ENCODE results near the gene MYOG.

Gene MYOG

DNA sequence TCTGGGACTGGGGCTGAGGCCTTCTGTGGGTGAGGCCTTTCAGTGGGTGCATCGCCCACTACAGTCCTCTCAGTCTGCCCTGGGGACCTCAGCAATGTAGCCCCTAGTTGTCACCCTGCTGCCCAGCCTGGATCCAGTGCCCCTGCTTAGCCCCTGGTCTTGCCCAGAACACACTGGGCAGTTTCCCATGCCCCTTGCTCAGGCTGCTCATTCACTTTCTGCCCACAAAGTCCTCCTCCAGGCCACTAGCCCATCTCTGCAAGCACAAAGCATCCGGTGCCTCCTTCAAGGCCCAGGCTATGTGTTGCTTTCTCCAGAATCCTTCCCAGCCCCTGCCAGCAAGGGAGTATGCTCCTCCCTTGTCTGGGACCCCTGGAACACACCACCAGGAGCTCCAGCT lies 36.3 kb upstream of the MYOG start:
- no peak overlapping the region for H3K4me3 ChIP-seq (ENCODE audit: low read depth, low read length)
- TF ChIP-seq, protein P1, sequence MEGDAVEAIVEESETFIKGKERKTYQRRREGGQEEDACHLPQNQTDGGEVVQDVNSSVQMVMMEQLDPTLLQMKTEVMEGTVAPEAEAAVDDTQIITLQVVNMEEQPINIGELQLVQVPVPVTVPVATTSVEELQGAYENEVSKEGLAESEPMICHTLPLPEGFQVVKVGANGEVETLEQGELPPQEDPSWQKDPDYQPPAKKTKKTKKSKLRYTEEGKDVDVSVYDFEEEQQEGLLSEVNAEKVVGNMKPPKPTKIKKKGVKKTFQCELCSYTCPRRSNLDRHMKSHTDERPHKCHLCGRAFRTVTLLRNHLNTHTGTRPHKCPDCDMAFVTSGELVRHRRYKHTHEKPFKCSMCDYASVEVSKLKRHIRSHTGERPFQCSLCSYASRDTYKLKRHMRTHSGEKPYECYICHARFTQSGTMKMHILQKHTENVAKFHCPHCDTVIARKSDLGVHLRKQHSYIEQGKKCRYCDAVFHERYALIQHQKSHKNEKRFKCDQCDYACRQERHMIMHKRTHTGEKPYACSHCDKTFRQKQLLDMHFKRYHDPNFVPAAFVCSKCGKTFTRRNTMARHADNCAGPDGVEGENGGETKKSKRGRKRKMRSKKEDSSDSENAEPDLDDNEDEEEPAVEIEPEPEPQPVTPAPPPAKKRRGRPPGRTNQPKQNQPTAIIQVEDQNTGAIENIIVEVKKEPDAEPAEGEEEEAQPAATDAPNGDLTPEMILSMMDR (IDR thresholded peaks at IDR 0.05; ENCODE audit: low read depth, low read length): no peak

GRCh38 chr1:203121186-203122015 lies 35.6 kb upstream of the MYOG start:
- TF ChIP-seq, protein P1 (IDR thresholded peaks at IDR 0.05; ENCODE audit: low read depth, low read length): no peak

GRCh38 chr1:203120325-203121153 lies 34.7 kb upstream of the MYOG start:
- TF ChIP-seq, protein P1 (IDR thresholded peaks at IDR 0.05; ENCODE audit: low read depth, low read length): no peak
- H3K4me3 ChIP-seq (ENCODE audit: low read depth, low read length): no peak overlapping the region

More at GRCh38 chr1:203121186-203122015, 35.6 kb upstream of the MYOG start:
- no peak overlapping the region for H3K4me3 ChIP-seq (ENCODE audit: low read depth, low read length)

DNA sequence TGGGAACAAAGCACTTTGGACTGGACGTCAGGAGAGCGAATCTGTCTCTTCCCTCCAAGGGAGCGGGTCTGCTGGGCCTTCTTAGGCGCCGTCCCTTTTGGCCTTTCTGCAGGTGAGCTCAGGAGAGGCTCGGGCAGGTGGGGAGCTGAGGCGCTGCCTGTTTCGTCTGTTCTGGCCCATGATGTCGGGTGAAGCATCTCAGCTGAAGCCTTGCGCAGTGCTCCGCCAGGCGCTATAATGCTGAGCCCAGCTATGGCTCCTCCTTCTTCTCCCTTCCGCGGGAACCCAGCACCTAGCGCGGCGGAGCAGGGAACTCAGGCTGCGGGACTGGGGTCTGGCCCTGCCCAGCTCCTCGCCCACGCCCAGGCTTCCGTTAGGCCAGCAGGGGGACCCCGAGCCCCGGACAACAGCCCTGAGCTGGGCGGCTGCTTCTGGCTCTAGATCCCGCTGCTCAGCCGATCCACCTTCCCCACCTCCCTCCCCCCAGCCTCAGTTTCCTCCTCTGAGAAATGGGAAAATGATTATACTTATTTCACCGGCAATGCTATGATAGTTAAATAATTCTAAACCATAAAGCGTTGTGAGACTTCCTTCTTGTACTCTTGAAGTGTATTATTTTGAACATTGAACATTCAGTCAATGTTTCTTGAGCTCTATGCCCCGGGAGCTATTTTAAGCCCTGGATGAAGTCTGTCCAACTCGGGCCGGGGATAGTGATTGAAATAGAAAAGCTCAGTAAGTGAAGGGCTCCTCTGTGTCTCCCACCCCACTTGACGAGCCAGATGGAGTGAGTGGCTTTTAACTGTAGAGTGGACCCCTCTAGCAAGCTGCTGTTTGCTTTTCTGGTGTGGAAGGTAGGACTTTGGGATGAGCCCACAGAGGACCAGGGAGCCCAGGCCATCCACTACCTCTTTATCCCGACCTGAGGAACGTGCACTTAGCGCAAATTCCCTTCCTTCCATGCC lies 32.1 kb upstream of the MYOG start:
- no peak overlapping the region for H3K4me3 ChIP-seq (ENCODE audit: low read depth, low read length)
- TF ChIP-seq, protein P1 (IDR thresholded peaks at IDR 0.05; ENCODE audit: low read depth, low read length): peak; percentile 54

DNA sequence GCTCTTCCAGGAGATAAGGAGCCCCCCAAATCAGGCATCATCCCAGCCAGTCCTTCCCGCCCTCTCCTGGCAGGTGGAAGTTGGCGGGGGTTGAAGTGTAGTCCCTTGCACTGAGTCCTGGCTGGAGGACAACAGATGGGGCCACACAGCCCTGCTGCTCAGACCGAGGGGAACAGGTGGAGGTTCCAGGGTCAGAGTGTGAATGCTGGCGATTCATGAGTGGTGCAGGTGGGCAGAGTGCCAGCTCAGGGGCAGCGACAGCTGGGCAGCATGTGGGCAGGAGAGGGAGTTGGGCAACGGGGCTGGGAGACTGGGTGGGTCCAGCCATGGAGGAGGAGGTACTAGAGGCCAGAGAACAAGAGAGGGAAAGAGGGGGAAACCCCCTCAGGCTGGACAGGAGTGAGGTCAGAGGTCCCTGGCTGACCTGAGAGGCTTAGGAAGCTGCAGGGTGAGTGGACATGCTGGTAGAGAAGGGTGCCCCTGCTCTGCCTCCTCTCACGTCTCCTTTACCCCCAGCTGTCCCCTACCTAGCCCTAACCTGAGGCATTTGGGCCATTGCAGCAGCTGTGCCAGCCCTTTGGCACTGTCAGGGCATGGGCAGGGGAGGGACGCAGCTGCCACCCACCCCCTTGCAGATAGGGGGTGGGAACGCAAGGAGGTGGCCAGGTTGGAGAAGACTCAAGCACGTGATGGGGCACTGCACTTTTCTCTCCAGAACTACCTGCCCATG lies 30.4 kb upstream of the MYOG start:
- TF ChIP-seq, protein P1 (IDR thresholded peaks at IDR 0.05; ENCODE audit: low read depth, low read length): no peak
- no peak overlapping the region for H3K4me3 ChIP-seq (ENCODE audit: low read depth, low read length)

DNA sequence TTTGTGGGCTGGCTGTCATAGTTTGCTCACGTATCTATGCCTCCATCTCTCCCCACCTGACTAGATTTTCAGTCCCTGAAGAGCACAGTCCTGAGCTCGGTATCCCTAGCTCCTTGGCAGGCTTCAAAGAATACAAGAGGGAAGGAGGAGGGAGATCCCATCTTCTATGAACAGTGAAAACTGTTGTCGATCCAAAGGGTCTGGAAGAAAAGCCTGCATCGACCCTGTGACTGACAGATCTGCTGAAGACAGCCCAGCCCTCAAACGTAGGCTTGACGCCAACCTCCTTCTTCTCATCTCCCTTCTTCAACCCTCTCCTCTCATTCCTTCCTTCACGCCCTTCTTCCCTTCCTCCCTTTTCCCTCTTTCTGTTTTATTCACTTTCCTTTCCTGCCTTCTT lies 28.4 kb upstream of the MYOG start:
- TF ChIP-seq, protein P1 (IDR thresholded peaks at IDR 0.05; ENCODE audit: low read depth, low read length): no peak
- H3K4me3 ChIP-seq (ENCODE audit: low read depth, low read length): no peak overlapping the region
